ENCODE data around the gene IAPP.
"Not testable (repeated sequence)": the region's sequence is repeated elsewhere in the genome, so short reads cannot be mapped to it uniquely, and the experiment has no call there.

IAPP gene

DNA sequence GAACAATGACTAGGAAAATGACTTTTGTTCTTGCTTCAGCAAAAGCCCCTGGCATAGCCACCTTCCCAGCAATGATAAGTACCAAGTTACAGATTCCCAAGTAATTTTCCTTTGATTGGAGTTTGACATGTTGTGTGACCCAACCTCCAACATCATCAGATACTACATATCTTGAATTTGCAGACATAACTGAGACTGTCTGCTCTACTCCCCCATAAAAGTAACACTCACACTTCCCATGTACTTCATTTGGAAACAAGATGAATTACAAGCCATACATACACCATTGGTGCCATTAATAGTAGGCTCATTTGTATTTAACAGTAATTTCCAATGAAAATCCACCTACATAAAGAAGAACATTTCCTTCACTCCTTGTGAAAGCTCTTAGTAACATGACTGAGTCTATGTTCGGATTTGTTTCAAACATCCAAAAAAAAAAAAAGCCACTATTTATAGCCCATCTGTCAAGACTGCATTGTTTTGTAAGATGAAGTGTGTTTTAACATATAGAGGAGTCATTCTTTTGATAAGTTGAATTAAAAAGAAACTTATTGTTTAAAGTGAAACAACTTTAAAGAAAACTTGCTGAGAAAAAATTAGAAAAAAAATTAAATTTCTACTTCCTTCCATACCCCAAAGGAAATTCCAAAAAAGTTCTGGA lies 26.0 kb upstream of the IAPP start:
- no peak overlapping the region for H3K9ac ChIP-seq (ENCODE audit: low read length)
- no peaks in the 10 kb centered on the region for H3K27me3 ChIP-seq (ENCODE audit: control insufficient read depth, insufficient read depth, low read length)
- H3K4me1 ChIP-seq (ENCODE audit: control insufficient read depth, insufficient read depth, low read length): no peaks in the 10 kb centered on the region
- no peak overlapping the region for H3K4me3 ChIP-seq (ENCODE audit: low read length)
- no peak overlapping the region for H3K27ac ChIP-seq (ENCODE audit: low read depth, low read length)
- no peaks in the 10 kb centered on the region for H3K36me3 ChIP-seq (ENCODE audit: control insufficient read depth, insufficient read depth, low read length)

DNA sequence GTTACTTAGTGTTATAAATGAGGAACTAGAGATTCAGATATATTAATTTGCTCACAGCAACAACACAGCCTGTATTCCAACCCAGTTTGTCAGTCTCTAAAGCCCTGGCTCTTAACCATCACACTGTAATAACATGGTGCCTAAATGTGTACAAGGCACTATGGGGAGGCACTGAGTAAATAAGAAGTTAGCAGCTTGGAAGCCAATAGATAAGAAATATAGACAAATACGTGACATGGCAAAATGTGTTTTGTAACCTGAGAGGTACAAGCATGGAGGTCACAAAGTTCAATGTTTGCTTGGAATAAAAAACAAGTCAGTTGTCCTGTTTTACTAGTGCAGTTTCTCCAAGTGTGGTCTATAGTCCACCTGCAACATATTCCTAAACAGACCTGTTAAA lies 21.7 kb upstream of the IAPP start:
- Histone ChIP-seq H3K4me1 (ENCODE audit: control insufficient read depth, insufficient read depth, low read length) (no peaks in the 10 kb centered on the region), H3K9ac (ENCODE audit: low read length) (no peak overlapping the region), H3K27ac (ENCODE audit: low read depth, low read length) (no peak overlapping the region), H3K4me3 (ENCODE audit: low read length) (no peak overlapping the region), H3K27me3 (ENCODE audit: control insufficient read depth, insufficient read depth, low read length) (no peaks in the 10 kb centered on the region), H3K36me3 (ENCODE audit: control insufficient read depth, insufficient read depth, low read length) (no peaks in the 10 kb centered on the region)

DNA sequence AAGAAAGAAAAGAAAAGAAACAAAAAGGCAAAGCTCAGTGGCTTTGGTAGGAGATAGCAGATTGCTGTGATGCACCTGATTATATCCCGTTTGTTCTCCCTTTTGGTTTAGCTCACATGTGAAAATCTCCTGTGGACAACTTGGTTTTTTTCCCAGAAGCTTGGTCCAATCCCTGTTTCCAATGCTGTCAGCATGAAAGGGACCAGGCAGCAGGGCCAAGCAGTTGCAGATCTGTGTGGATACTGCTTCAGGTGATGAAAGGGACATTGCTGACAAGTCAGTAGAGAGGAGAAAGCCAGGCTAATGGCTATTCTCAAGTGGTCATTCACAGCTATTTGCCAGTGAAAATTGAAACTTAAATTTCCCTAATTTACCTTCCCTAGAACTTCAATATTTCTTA lies 19.2 kb upstream of the IAPP start:
- H3K27me3 ChIP-seq (ENCODE audit: control insufficient read depth, insufficient read depth, low read length): no peaks in the 10 kb centered on the region
- H3K4me1 ChIP-seq (ENCODE audit: control insufficient read depth, insufficient read depth, low read length): no peaks in the 10 kb centered on the region
- no peaks in the 10 kb centered on the region for H3K36me3 ChIP-seq (ENCODE audit: control insufficient read depth, insufficient read depth, low read length)
- H3K27ac ChIP-seq (ENCODE audit: low read depth, low read length): no peak overlapping the region
- no peak overlapping the region for H3K9ac ChIP-seq (ENCODE audit: low read length)
- H3K4me3 ChIP-seq (ENCODE audit: low read length): no peak overlapping the region

DNA sequence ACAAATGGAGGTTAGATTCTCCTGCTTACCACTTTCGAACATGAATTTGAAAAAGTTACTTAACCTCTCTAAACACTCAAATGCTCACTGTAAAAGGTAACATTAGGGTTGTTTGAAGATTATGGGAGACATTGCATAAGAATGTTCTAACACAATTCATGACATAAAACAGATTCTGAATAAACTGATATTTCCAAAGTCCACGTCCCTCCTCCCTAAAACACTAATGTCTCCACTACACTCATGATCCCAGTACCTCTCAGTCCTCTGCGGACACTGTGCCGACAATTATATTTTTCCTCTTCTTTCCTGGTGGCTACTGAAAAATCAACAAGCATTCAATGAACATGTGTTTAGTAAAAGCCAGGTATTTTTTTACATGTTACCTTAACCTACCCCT lies 18.8 kb upstream of the IAPP start:
- Histone ChIP-seq H3K4me3 (ENCODE audit: low read length) (no peak overlapping the region), H3K36me3 (ENCODE audit: control insufficient read depth, insufficient read depth, low read length) (no peaks in the 10 kb centered on the region), H3K4me1 (ENCODE audit: control insufficient read depth, insufficient read depth, low read length) (no peaks in the 10 kb centered on the region), H3K27ac (ENCODE audit: low read depth, low read length) (no peak overlapping the region), H3K27me3 (ENCODE audit: control insufficient read depth, insufficient read depth, low read length) (no peaks in the 10 kb centered on the region), H3K9ac (ENCODE audit: low read length) (no peak overlapping the region)

DNA sequence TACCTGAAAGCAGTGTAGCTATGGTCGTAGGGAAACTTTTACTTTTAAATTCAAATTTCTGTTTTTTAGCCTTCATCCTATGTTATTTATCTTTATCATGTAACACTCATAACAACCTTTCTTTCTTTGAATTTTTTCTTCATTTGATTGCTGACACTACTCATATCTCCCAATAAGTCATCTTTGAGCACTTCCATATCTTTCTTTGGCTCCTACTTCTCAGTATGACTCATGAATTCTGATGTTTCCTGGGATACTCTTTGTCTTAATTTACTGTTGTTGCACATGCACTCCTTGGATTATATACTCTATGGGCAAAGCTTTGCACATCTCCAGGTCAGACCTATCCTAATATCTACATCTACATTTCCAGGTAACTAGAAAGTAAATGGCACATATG lies 18.1 kb upstream of the IAPP start:
- no peak overlapping the region for H3K4me3 ChIP-seq (ENCODE audit: low read length)
- no peaks in the 10 kb centered on the region for H3K4me1 ChIP-seq (ENCODE audit: control insufficient read depth, insufficient read depth, low read length)
- H3K9ac ChIP-seq (ENCODE audit: low read length): no peak overlapping the region
- H3K27ac ChIP-seq (ENCODE audit: low read depth, low read length): no peak overlapping the region
- H3K36me3 ChIP-seq (ENCODE audit: control insufficient read depth, insufficient read depth, low read length): no peaks in the 10 kb centered on the region
- H3K27me3 ChIP-seq (ENCODE audit: control insufficient read depth, insufficient read depth, low read length): no peaks in the 10 kb centered on the region

DNA sequence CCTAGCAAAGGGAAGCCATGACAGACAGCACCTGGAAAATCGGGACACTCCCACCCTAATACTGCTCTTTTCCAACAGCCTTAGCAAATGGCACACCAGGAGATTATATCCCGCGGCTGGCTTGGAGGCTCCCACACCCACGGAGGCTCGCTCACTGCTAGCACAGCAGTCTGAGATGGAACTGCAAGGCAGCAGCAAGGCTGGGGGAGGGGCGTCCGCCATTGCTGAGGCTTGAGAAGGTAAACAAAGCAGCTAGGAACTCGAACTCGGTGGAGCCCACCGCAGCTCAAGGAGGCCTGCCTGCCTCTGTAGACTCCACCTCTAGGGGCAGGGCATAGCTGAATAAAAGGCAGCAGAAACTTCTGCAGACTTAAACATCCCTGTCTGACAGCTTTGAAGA lies 12.1 kb upstream of the IAPP start:
- H3K9ac ChIP-seq (ENCODE audit: low read length): not testable (repeated sequence)

DNA sequence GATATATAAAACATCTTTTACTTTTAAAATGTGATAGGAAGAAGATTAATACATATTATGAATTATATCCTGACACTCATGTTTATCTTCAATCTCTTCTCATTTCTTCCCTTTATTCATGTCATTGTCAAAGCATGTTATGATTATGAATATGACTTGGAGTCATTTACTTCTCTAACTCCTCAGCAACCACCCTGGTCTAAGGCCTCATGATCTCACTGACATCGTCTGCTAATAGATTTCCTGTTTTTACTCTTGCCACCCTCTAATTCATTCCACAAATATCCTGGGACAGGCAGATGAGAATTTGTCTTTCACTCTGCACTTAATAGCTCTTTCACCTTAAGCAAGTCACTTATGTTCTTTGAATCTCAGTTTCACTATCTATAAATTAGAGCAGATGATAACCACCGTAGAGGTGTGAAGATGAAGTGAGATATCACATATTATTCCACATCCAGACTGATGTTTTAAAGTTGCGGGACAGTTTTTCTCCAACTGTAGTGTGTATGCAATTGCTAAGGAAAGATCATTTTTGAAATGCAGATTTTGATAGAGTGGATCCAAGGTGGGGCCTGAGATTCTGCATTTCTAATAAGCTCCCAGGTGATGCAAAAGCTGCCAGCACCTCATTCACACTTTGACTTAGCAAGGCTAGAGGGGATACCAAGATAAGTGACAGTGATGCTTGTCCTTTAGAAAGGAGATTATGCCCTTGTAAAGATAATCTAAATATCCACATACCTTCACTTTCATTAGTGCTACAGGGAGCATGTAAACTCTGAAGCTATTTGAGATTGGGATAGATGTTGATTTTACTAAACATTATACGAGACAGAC lies 3.3 kb upstream of the IAPP start:
- no peak overlapping the region for H3K27ac ChIP-seq (ENCODE audit: low read depth, low read length)
- no peaks in the 10 kb centered on the region for H3K27me3 ChIP-seq (ENCODE audit: control insufficient read depth, insufficient read depth, low read length)

More for the DNA sequence above, 12.1 kb upstream of the IAPP start:
- H3K27me3 ChIP-seq (ENCODE audit: control insufficient read depth, insufficient read depth, low read length); H3K27ac ChIP-seq (ENCODE audit: low read depth, low read length); H3K4me3 ChIP-seq (ENCODE audit: low read length); H3K36me3 ChIP-seq (ENCODE audit: control insufficient read depth, insufficient read depth, low read length); H3K4me1 ChIP-seq (ENCODE audit: control insufficient read depth, insufficient read depth, low read length): not testable (repeated sequence)

DNA sequence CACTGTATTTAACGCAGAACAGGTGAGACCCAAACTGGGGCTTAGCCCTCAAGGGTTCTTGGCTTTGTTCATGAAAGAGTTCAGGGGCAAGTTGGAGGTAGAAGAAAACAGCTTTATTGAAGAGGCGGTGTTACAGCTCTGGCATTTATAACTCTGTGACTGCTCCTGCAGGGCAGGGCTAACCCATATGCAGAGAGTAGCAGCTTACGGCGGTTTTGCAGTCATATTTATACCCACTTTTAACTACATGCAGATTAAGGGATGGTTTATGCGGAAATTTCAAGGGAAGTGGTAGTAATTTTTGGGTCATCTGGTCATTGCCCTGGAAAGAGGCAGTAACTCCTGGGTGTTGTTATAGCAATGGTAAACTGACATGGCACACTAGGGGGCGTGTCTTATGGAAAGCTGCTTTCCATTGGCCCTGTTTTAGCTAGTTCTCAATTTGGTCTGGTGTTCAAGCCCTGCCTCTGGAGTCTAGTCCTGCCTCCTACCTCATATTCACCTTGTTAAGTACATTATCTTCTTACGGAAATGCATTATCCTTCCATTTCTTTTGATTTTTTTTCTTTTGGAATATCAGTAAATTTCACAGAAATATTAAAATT lies 1.8 kb upstream of the IAPP start:
- H3K9ac ChIP-seq (ENCODE audit: low read length): no peak overlapping the region
- H3K36me3 ChIP-seq (ENCODE audit: control insufficient read depth, insufficient read depth, low read length): no peaks in the 10 kb centered on the region
- H3K27ac ChIP-seq (ENCODE audit: low read depth, low read length): no peak overlapping the region

More for the DNA sequence above, 3.3 kb upstream of the IAPP start:
- Histone ChIP-seq H3K4me1 (ENCODE audit: control insufficient read depth, insufficient read depth, low read length) (no peaks in the 10 kb centered on the region), H3K4me3 (ENCODE audit: low read length) (no peak overlapping the region), H3K36me3 (ENCODE audit: control insufficient read depth, insufficient read depth, low read length) (no peaks in the 10 kb centered on the region), H3K9ac (ENCODE audit: low read length) (no peak overlapping the region)

DNA sequence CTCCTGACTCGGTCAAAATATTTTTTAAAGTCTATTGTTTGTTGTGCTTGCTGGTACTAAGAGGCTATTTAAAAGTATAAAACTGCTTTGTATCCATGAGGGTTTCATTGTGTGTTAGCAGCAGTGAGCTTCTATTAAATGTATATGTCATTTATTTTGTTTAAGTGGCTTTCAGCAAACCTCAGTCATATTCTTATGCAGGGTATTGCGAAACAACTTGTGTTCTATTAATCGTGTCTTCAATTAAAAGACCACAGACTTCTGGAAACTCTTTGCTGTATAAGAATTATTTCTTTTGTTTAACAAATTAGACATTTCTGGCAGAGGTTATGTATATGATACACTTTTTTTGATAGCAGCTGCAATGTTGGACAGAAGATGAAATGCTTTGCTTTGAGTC lies 6.5 kb downstream of the IAPP start:
- no peak overlapping the region for H3K4me3 ChIP-seq (ENCODE audit: low read length)
- H3K9ac ChIP-seq (ENCODE audit: low read length): no peak overlapping the region
- no peaks in the 10 kb centered on the region for H3K27me3 ChIP-seq (ENCODE audit: control insufficient read depth, insufficient read depth, low read length)
- H3K4me1 ChIP-seq (ENCODE audit: control insufficient read depth, insufficient read depth, low read length): no peaks in the 10 kb centered on the region
- no peaks in the 10 kb centered on the region for H3K36me3 ChIP-seq (ENCODE audit: control insufficient read depth, insufficient read depth, low read length)
- H3K27ac ChIP-seq (ENCODE audit: low read depth, low read length): no peak overlapping the region

More for the DNA sequence above, 1.8 kb upstream of the IAPP start:
- Histone ChIP-seq H3K4me3 (ENCODE audit: low read length) (no peak overlapping the region), H3K4me1 (ENCODE audit: control insufficient read depth, insufficient read depth, low read length) (no peaks in the 10 kb centered on the region), H3K27me3 (ENCODE audit: control insufficient read depth, insufficient read depth, low read length) (no peaks in the 10 kb centered on the region)

DNA sequence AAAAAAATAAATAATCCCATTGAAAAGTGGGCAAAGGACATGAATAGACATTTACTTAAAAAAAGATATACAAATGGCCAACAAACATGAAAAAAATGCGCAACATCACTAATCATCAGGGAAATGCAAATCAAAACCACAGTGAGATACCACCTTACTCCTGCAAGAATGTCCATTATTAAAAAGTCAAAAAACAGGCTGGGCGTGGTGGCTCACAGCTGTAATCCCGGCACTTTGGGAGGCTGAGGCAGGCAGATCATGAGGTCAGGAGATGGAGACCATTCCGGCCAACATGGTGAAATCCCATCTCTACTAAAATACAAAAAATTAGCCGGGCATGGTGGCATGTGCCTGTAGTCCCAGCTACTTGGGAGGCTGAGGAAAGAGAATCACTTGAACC lies 8.6 kb downstream of the IAPP start:
- H3K4me3 ChIP-seq (ENCODE audit: low read length); H3K27ac ChIP-seq (ENCODE audit: low read depth, low read length); H3K4me1 ChIP-seq (ENCODE audit: control insufficient read depth, insufficient read depth, low read length); H3K9ac ChIP-seq (ENCODE audit: low read length); H3K27me3 ChIP-seq (ENCODE audit: control insufficient read depth, insufficient read depth, low read length); H3K36me3 ChIP-seq (ENCODE audit: control insufficient read depth, insufficient read depth, low read length): not testable (repeated sequence)

DNA sequence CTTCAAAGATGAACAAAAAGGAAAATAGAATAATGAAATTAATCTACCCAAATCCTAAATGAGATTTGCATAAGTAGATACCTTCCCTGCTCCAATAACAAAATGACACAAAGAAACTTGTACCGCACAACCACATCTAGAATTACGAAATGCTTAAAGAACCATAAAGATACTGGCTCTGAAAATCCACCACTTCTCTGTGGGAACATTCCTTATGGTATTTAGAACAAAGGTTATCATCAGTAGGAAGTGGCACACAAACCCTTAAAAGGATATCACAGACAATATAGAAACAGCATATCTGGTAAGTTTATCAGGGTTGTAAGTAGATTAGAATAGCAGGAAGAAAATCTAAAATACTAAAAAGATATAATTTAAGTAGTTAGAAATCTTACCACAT lies 11.6 kb downstream of the IAPP start:
- Histone ChIP-seq H3K9ac (ENCODE audit: low read length) (no peak overlapping the region), H3K36me3 (ENCODE audit: control insufficient read depth, insufficient read depth, low read length) (no peaks in the 10 kb centered on the region), H3K4me1 (ENCODE audit: control insufficient read depth, insufficient read depth, low read length) (no peaks in the 10 kb centered on the region), H3K27ac (ENCODE audit: low read depth, low read length) (no peak overlapping the region), H3K4me3 (ENCODE audit: low read length) (no peak overlapping the region), H3K27me3 (ENCODE audit: control insufficient read depth, insufficient read depth, low read length) (no peaks in the 10 kb centered on the region)

DNA sequence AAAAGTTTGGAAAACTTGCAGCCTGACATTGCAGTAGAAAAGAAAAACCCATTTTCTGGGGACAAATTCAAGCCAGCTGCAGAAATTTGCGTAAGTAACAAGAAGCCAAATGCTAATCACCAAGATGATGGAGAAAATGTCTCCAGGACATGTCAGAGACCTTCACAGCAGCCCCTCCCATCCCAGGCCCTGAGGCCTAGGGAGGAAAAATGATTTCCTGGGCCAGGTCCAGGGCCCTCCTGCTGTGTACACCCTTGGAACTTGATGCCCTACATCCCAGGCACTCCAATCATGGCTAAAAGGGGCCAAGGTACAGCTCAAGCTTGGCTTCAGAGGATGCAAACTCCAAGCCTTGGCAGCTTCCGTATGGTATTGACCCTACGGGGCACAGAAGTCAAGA lies 14.5 kb downstream of the IAPP start:
- Histone ChIP-seq H3K4me3 (ENCODE audit: low read length) (no peak overlapping the region), H3K27me3 (ENCODE audit: control insufficient read depth, insufficient read depth, low read length) (no peaks in the 10 kb centered on the region), H3K36me3 (ENCODE audit: control insufficient read depth, insufficient read depth, low read length) (no peaks in the 10 kb centered on the region), H3K27ac (ENCODE audit: low read depth, low read length) (no peak overlapping the region), H3K4me1 (ENCODE audit: control insufficient read depth, insufficient read depth, low read length) (no peaks in the 10 kb centered on the region), H3K9ac (ENCODE audit: low read length) (no peak overlapping the region)

Measured in rectal smooth muscle tissue (tissue), 1 donor.